ENCODE measurements around the gene PTGER2.

PTGER2 gene

GRCh38 chr14:52305014-52305413, 9.1 kb upstream of the PTGER2 start:
- no peak for DNase-seq (ENCODE audit: low read depth in 2 of 2)

- DNase-seq (ENCODE audit: low read depth in 2 of 2) = no peak
Measured at GRCh38 chr14:52307376-52307775, 6.7 kb upstream of the PTGER2 start.

- DNase-seq (ENCODE audit: low read depth in 2 of 2) = no peak
Measured at GRCh38 chr14:52307905-52308304, 6.2 kb upstream of the PTGER2 start.

- no peak for DNase-seq (ENCODE audit: low read depth in 2 of 2)
Measured at GRCh38 chr14:52310541-52310940, 3.6 kb upstream of the PTGER2 start.

DNA sequence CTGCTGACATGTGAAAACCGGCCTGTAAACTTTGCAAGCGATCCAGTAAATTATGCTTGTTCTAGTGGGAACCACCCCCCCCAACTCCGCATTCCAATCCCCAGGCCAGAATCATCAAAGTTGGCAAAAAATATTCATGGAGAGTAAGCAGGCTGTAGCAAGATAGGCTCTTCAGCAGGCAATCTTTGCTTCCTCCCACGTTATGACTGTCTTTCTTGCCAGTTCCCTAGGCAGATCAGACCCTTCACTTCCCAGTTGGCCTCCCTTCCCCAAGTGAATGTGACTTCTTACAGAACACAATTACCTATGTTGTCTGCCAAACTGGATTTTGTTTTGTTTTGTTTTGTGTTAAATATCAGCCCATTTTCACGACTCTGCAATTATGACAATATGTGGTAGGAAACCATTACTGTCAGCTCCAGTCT, 1.2 kb upstream of the PTGER2 start:
- DNase-seq (ENCODE audit: low read depth in 2 of 2) = no peak

DNA sequence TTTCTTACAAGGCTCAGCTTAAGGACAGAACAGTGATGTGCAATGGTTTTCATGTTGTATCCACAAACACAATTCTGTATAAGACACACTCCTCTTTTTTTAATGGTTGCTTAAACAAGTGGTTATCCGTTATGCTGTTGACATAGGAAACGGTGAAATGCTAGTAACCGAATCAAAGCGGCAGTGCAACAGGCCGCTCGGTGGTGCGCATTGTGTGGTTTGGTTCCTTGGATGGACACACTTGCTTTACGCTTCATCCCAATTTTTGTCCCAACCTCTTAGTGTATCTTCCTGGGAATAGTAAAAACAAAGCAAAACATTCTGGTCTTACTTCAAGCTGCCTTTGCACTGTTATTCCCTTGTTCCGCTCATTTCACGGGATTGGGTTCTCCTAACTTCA, 650 bp upstream of the PTGER2 start:
- no peak for DNase-seq (ENCODE audit: low read depth in 2 of 2)

GRCh38 chr14:52314595-52315354, 663 bp downstream of the PTGER2 start:
- DNase-seq (ENCODE audit: low read depth in 2 of 2) = no peak

DNA sequence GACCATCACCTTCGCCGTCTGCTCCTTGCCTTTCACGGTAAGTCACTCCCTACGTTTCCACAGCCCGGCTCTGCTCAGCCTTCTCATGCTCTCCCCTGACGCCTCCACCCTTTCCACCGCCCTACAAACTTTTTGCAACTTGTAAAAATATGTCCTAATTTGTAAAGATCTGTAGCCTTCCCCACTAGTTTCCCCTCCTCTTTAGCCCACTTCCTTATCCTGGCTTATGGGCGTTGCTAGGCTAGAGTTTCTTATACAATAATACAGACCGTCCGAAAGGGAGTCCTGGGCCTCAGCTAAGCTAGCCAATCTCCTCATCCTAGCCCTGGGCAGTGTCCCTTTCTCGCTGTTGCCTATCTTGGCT, 1.2 kb downstream of the PTGER2 start:
- DNase-seq (ENCODE audit: low read depth in 2 of 2) = no peak

- DNase-seq (ENCODE audit: low read depth in 2 of 2) = no peak
Measured at GRCh38 chr14:52318062-52318461, 4.0 kb downstream of the PTGER2 start.

GRCh38 chr14:52318826-52319645, 4.9 kb downstream of the PTGER2 start:
- no peak for DNase-seq (ENCODE audit: low read depth in 2 of 2)

- DNase-seq (ENCODE audit: low read depth in 2 of 2) = no peak
Measured at GRCh38 chr14:52319919-52320318, 5.8 kb downstream of the PTGER2 start.

- peak in 1 of 2 experiments; percentile 40 for DNase-seq (ENCODE audit: low read depth in 2 of 2)
Measured at GRCh38 chr14:52325126-52325525, 11.0 kb downstream of the PTGER2 start.

- DNase-seq (ENCODE audit: low read depth in 2 of 2) = no peak
Measured at GRCh38 chr14:52325630-52326029, 11.5 kb downstream of the PTGER2 start.

GRCh38 chr14:52327374-52328226, 13.5 kb downstream of the PTGER2 start:
- DNase-seq (ENCODE audit: low read depth in 2 of 2) = no peak

DNA sequence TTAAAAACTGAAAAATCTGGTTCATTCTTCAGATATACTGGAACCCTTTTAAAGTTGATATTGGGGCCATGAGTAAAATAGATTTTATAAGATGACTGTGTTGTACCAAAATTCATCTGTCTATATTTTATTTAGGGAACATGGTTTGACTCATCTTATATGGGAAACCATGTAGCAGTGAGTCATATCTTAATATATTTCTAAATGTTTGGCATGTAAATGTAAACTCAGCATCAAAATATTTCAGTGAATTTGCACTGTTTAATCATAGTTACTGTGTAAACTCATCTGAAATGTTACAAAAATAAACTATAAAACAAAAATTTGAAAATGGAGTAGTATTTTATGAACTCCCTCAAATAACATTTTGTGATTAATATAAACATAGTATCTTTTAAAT, 14.2 kb downstream of the PTGER2 start:
- peak; percentile 42 to 54 for DNase-seq (ENCODE audit: low read depth in 2 of 2)

DNA sequence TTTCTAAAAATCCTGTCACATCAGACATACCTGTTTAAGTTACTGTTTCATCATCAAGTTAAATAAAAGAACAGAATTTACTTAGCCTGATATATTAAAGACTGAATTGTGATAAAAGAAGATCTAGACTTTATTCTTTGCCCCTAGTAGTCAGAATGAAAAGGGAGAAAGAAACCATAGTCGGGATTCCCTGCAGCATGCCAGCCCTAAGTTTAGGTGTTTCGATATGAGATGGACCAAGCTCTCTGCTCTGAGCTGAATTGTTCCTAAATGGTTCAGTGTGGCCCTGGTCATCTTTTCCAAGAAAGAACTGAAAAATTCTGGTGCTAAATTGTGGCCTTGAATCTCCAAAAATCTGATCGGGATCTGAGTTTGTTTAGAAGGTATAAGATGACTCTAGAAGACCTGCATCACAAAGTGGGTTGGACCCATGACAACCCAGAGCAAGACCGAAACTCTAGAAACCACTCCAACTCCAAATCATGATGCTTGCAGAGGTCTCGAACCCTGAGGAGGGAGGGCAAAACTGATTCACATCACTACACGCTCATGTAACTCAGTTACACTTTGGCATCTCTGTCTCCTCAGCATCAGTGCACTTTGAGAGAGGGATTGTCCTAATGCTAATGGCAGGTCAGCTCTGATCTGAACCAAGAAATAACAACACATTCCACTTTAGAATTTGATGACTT, 15.7 kb downstream of the PTGER2 start:
- no peak for DNase-seq (ENCODE audit: low read depth in 2 of 2)

DNA sequence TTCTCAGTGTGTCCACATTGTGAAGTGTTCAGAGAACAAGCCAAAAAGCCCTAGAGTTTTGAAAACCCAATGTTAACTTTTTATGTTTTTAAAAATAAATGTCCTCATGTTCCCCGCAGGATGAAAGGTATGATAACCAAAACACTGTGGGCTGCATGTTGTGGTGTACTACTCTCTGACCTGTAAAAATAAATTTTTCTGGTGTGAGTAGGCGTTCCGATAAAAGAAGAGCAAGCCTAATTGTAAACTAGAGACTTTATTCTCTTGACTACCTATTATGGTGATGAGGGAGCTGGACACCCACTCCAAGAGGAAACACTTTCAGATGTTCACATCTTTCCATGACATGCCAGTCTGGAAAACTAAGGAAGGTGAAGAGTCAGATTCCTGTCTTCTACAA, 18.2 kb downstream of the PTGER2 start:
- no peak for DNase-seq (ENCODE audit: low read depth in 2 of 2)

- no peak for DNase-seq (ENCODE audit: low read depth in 2 of 2)
Measured at GRCh38 chr14:52333108-52333507, 19.0 kb downstream of the PTGER2 start.

GRCh38 chr14:52333823-52334657, 19.9 kb downstream of the PTGER2 start:
- no peak for DNase-seq (ENCODE audit: low read depth in 2 of 2)

GRCh38 chr14:52336241-52336640, 22.1 kb downstream of the PTGER2 start:
- no peak for DNase-seq (ENCODE audit: low read depth in 2 of 2)
